OCI-LY1 (cell line): ENCODE measurements around the gene EEF2K.

Experiments
- H2AFZ ChIP-seq: fragments of 200-600 bp; sonication (generic), shearing (Covaris generic); 2 replicates; pipeline ENCODE4 v1.6.0; 2014; ENCODE audit warnings: antibody characterized with exemption, mild to moderate bottlenecking, low read length
- H3F3A ChIP-seq: fragments of 200-600 bp; sonication (generic), shearing (Covaris generic); 2 replicates; pipeline ENCODE4 v1.6.0; 2014; ENCODE audit warnings: mild to moderate bottlenecking, antibody characterized with exemption, low read length, moderate library complexity; ENCODE audit not compliant: insufficient read depth
- H3K27ac ChIP-seq: fragments of 200-600 bp; sonication (generic); 2 replicates; pipeline ENCODE4 v1.5.1; 2014; ENCODE audit warnings: low read length, mixed run types, mild to moderate bottlenecking, low read depth; ENCODE audit not compliant: poor library complexity, severe bottlenecking
- H3K27me3 ChIP-seq: fragments of 200-600 bp; sonication (generic); 2 replicates; pipeline ENCODE4 v1.6.0; 2014; ENCODE audit warnings: antibody characterized with exemption, mild to moderate bottlenecking, low read length, moderate library complexity; ENCODE audit not compliant: insufficient read depth
- H3K36me3 ChIP-seq: fragments of 200-600 bp; sonication (generic); 2 replicates; pipeline ENCODE4 v1.6.1; 2014; ENCODE audit warnings: mild to moderate bottlenecking, antibody characterized with exemption, low read length, moderate library complexity, mixed read lengths; ENCODE audit not compliant: insufficient read depth
- H3K4me1 ChIP-seq: fragments of 200-600 bp; sonication (generic); 2 replicates; pipeline ENCODE4 v1.5.1; 2014; ENCODE audit warnings: mild to moderate bottlenecking, low read length, moderate library complexity; ENCODE audit not compliant: insufficient read depth, severe bottlenecking
- H3K4me2 ChIP-seq: fragments of 200-600 bp; sonication (generic), shearing (Covaris generic); 2 replicates; pipeline ENCODE4 v1.6.1; 2014; ENCODE audit warnings: low read length
- H3K4me3 ChIP-seq: fragments of 200-600 bp; sonication (generic); 2 replicates; pipeline ENCODE4 v1.5.1; 2014; ENCODE audit warnings: low read length, low read depth, mild to moderate bottlenecking, mixed read lengths; ENCODE audit not compliant: poor library complexity, severe bottlenecking
- H3K79me2 ChIP-seq: fragments of 200-600 bp; shearing (Covaris generic); 2 replicates; pipeline ENCODE4 v1.6.1; 2016; ENCODE audit warnings: mixed run types, low read length, mixed read lengths; ENCODE audit not compliant: insufficient read depth
- H3K9ac ChIP-seq: fragments of 200-600 bp; sonication (generic), shearing (Covaris generic); 2 replicates; pipeline ENCODE4 v1.6.1; 2014; ENCODE audit warnings: mild to moderate bottlenecking, low read length, mixed read lengths
- H3K9me2 ChIP-seq: fragments of 200-600 bp; sonication (generic), shearing (Covaris generic); 2 replicates; pipeline ENCODE4 v1.6.1; 2014; ENCODE audit warnings: low read depth, mild to moderate bottlenecking, low read length, mixed read lengths
- H3K9me3 ChIP-seq: fragments of 200-600 bp; shearing (Covaris generic); 2 replicates; pipeline ENCODE4 v1.6.1; 2014; ENCODE audit warnings: low read length, mixed read lengths
- H4K20me1 ChIP-seq: fragments of 200-600 bp; sonication (generic), shearing (Covaris generic); 2 replicates; pipeline ENCODE4 v1.6.0; 2016; ENCODE audit warnings: mild to moderate bottlenecking, low read length; ENCODE audit not compliant: insufficient read depth
- EZH2 ChIP-seq: fragments of 200-600 bp; sonication (generic), shearing (Covaris generic); IDR thresholded peaks from 2 replicates; pipeline ENCODE4 v1.8.0; 2017; ENCODE audit warnings: borderline replicate concordance, mixed run types, mild to moderate bottlenecking, antibody characterized with exemption, low read length, moderate library complexity, mixed read lengths
- TF ChIP-seq, protein P1 (sequence below): fragments of 200-600 bp; sonication (generic), shearing (Covaris generic); IDR thresholded peaks from 2 replicates; pipeline ENCODE4 v1.5.1; 2017; ENCODE audit warnings: mild to moderate bottlenecking, antibody characterized with exemption, low read length, moderate library complexity, mixed read lengths

The EEF2K gene

DNA sequence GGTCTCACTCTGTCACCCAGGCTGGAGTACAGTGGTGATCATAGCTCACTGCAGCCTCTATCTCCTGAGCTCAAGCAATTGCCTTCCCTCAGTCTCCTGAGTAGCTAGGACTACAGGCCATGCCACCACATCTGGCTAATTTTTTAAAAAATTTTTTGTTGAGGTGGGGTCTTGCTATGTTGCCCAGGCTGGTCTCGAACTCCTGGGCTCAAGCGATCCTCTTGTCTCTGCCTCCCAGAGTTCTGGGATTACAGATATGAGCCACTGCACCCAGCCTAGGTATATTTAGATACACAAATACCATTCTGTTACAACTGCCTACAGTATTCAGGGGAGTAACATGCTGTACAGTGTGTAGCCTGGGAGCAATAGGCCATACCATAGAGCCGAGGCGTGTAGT lies 105.4 kb downstream of the EEF2K start:
- Histone ChIP-seq H3K4me1 (no peaks in the 10 kb centered on the region), H3K79me2 (no peaks in the 10 kb centered on the region), H3K9me3 (no peaks in the 10 kb centered on the region), H3K9me2 (no peaks in the 10 kb centered on the region), H3K9ac (no peak overlapping the region), H2AFZ (no peak overlapping the region), H3K36me3 (peaks cover 84% of the 10 kb centered on the region), H4K20me1 (no peaks in the 10 kb centered on the region), H3K27ac (no peak overlapping the region), H3K4me2 (no peak overlapping the region), H3K4me3 (no peak overlapping the region), H3K27me3 (no peaks in the 10 kb centered on the region), H3F3A (no peaks in the 10 kb centered on the region)
- no peak for TF ChIP-seq EZH2
- TF ChIP-seq, protein P1, sequence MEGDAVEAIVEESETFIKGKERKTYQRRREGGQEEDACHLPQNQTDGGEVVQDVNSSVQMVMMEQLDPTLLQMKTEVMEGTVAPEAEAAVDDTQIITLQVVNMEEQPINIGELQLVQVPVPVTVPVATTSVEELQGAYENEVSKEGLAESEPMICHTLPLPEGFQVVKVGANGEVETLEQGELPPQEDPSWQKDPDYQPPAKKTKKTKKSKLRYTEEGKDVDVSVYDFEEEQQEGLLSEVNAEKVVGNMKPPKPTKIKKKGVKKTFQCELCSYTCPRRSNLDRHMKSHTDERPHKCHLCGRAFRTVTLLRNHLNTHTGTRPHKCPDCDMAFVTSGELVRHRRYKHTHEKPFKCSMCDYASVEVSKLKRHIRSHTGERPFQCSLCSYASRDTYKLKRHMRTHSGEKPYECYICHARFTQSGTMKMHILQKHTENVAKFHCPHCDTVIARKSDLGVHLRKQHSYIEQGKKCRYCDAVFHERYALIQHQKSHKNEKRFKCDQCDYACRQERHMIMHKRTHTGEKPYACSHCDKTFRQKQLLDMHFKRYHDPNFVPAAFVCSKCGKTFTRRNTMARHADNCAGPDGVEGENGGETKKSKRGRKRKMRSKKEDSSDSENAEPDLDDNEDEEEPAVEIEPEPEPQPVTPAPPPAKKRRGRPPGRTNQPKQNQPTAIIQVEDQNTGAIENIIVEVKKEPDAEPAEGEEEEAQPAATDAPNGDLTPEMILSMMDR = no peak

- no peaks in the 10 kb centered on the region for H3F3A ChIP-seq
- H3K4me2 ChIP-seq = no peak overlapping the region
Measured at GRCh38 chr16:22312897-22313781, 107.1 kb downstream of the EEF2K start.

DNA sequence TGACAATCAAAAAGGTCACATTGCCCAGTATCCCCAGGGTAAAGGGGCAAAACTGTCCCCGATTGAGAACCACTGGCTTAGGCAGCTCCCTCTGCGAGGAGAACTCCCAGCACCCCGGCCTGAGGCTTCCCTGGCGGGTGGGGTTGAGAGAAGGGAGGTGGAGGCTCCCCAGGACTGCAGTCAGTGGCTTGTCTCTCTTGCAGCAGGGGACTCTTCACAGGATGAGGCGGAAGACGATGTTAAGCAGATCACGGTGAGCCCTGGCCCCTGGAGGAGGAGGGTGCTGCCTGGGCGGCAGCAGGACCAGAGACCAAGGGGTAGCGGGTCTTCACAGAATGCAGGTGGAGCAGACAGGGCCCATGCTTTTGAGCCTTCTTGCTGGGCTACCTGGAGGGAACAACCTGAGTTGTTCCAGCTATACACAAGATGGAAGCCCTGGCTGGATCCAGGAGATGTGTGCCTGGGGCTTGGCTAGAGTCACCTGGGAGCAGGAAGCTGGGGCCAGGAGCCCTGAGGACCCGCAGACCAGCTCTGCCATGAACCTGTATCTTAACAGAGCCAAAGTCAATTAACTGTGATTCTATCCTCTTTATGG lies 107.9 kb downstream of the EEF2K start:
- H3K9ac ChIP-seq = no peak overlapping the region
- H3K9me3 ChIP-seq = no peaks in the 10 kb centered on the region
- H3K4me2 ChIP-seq = no peak overlapping the region
- TF ChIP-seq, protein P1 = no peak
- no peak for TF ChIP-seq EZH2
- no peak overlapping the region for H2AFZ ChIP-seq
- H4K20me1 ChIP-seq = no peaks in the 10 kb centered on the region
- H3K79me2 ChIP-seq = no peaks in the 10 kb centered on the region
- no peak overlapping the region for H3K27ac ChIP-seq
- no peak overlapping the region for H3K4me3 ChIP-seq
- H3F3A ChIP-seq = no peaks in the 10 kb centered on the region
- peaks cover 81% of the 10 kb centered on the region for H3K36me3 ChIP-seq
- no peaks in the 10 kb centered on the region for H3K4me1 ChIP-seq
- no peaks in the 10 kb centered on the region for H3K27me3 ChIP-seq
- no peaks in the 10 kb centered on the region for H3K9me2 ChIP-seq

More at GRCh38 chr16:22312897-22313781, 107.1 kb downstream of the EEF2K start:
- Histone ChIP-seq H3K27me3 (no peaks in the 10 kb centered on the region), H3K4me1 (no peaks in the 10 kb centered on the region), H3K9me2 (no peaks in the 10 kb centered on the region), H3K9ac (no peak overlapping the region), H3K79me2 (no peaks in the 10 kb centered on the region), H2AFZ (no peak overlapping the region), H3K9me3 (no peaks in the 10 kb centered on the region), H3K27ac (no peak overlapping the region), H3K4me3 (no peak overlapping the region), H4K20me1 (no peaks in the 10 kb centered on the region), H3K36me3 (peaks cover 83% of the 10 kb centered on the region)
- no peak for TF ChIP-seq EZH2
- TF ChIP-seq, protein P1 = no peak
